Measurements from ENCODE around the gene PDLIM3.

DNA sequence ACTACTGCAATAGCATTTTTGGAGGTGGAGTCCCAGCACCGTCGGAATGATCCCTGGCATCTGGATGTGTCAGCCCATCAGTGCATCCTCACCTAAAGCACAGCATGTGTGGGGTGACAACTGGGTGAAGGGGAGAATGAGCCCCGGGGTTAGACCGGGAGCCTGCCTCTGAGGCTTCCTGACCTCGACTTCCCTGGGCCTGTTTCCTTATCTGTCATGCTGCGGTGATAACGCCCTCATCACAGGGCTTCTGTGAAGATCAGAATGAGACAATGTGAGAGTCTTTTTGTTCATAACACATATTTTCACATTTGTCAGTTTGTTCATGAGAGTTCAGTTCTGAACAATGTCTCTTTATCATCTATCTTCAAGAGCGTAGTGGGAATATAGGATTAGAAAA lies 31.1 kb upstream of the PDLIM3 start:
- no peak for TF ChIP-seq MYC (IDR thresholded peaks at IDR 0.05; ENCODE audit: low read depth, low read length)
- TF ChIP-seq MYC (CRISPR knock-in tag; IDR thresholded peaks at IDR 0.05; ENCODE audit: borderline replicate concordance, low read depth), result no peak
- no peak for TF ChIP-seq POLR2A (conservative IDR thresholded peaks at IDR 0.05)
- TF ChIP-seq CEBPB (tag; IDR thresholded peaks at IDR 0.05), result no peak

Measured in K562 (cell line).